ENCODE measurements around the gene RHOD. TPM values are rescaled to one million over a fixed set of nuclear protein-coding genes. Genes with fewer than 3 reads are reported as not detected.

RHOD gene
- total RNA-seq, 2 experiments from 2014 or later: 0.52 to 0.79 TPM

DNA sequence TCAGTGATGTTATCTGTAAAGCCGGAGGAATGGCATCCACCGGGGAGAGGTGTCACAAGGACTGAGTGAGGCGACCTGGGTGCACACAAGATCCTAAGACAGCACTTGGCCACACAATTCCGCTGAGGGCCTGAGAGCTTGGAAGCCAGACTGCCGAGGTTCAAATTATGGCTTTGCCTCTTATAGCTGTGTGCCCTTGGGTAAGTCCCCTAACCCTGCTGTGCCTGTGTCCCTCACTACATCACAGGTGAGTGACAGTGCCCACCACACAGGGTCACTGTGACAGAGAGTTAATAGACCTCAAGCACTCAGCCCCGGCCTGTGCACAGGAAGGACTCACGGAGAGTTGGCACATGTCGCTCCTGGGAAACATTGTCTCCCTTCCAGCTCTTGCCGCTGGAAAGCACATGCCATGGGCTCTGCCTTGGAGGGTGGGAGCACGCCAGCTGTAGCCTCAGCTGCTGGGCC is 592 bp downstream of the RHOD start:
- DNase-seq (no peak), ATAC-seq (no peak)
- Mint-ChIP-seq H3K9me3 (ENCODE audit: low read depth) (no peaks in the 10 kb centered on the region), H3K36me3 (no peaks in the 10 kb centered on the region), H3K27ac (no peak overlapping the region), H3K27me3 (peaks cover 6% of the 10 kb centered on the region), H3K4me3 (no peak overlapping the region), H3K4me1 (peaks cover 10% of the 10 kb centered on the region)
- CTCF ChIA-PET: interaction anchor here (0.7 to 1.4 kb wide), 2 partner anchors 49 to 110 kb away, joined by 3 to 4 read pairs; no protein-coding TSS in a partner anchor

DNA sequence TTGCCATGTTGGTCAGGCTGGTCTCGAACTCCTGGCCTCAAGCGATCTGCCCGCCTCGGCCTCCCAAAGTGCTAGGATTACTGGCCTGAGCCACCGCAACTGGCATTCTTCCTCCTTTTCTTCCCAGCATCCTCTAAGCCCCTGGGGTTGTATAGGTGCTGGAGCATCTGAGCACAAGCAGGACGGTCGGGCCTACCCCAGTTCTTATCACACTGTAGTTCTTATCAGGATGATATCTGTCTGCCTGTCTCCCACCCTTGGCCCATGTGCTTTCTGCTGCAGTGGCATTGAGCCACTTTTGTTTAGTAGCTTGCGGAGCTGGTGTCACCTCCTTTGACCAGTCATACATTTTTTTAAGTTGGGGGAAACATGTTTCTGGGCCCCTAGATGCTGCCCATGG is 1.9 kb downstream of the RHOD start:
- DNase-seq (no peak), ATAC-seq (no peak)
- Mint-ChIP-seq H3K4me1 (peaks cover 10% of the 10 kb centered on the region), H3K4me3 (no peak overlapping the region), H3K36me3 (no peaks in the 10 kb centered on the region), H3K9me3 (ENCODE audit: low read depth) (no peaks in the 10 kb centered on the region), H3K27me3 (peaks cover 6% of the 10 kb centered on the region), H3K27ac (no peak overlapping the region)
- CTCF ChIA-PET: interaction anchor here (0.9 kb wide), 1 partner anchor 14 kb away, joined by 3 read pairs; no protein-coding TSS in a partner anchor

DNA sequence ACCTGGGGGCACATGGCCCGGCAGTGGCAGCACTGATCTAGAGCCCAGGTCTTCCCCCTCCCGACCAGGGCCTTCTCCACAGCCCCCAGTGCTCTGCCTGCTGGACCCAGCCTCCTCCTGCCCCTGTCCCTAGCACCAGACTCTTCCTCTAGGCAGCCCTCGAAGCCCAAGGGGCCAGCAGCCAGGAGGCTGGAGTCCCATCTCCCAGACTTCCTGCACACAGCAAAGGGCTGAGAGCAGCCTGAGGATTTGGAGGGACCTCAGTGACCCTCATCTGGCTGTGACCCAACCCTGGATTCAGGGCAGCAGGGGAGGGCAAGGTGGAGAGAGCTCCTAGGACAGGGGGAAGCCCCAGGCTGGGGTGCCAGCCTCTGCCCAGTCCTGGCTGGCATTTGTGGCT is 3.0 kb downstream of the RHOD start:
- Mint-ChIP-seq H3K4me1 (peaks cover 10% of the 10 kb centered on the region), H3K27me3 (peaks cover 6% of the 10 kb centered on the region), H3K9me3 (ENCODE audit: low read depth) (no peaks in the 10 kb centered on the region), H3K36me3 (no peaks in the 10 kb centered on the region), H3K27ac (no peak overlapping the region), H3K4me3 (no peak overlapping the region)
- ATAC-seq (no peak), DNase-seq (no peak)
- CTCF ChIA-PET: no interaction called here

GRCh38 chr11:67060111-67060522 is 3.5 kb downstream of the RHOD start:
- H3K4me1 Mint-ChIP-seq: peaks cover 10% of the 10 kb centered on the region
- H3K4me3 Mint-ChIP-seq: no peak overlapping the region
- DNase-seq (no peak), ATAC-seq (no peak)
- H3K9me3 Mint-ChIP-seq (ENCODE audit: low read depth): no peaks in the 10 kb centered on the region
- H3K36me3 Mint-ChIP-seq: no peaks in the 10 kb centered on the region
- H3K27ac Mint-ChIP-seq: no peak overlapping the region
- H3K27me3 Mint-ChIP-seq: peaks cover 6% of the 10 kb centered on the region
- CTCF ChIA-PET: no interaction called here

DNA sequence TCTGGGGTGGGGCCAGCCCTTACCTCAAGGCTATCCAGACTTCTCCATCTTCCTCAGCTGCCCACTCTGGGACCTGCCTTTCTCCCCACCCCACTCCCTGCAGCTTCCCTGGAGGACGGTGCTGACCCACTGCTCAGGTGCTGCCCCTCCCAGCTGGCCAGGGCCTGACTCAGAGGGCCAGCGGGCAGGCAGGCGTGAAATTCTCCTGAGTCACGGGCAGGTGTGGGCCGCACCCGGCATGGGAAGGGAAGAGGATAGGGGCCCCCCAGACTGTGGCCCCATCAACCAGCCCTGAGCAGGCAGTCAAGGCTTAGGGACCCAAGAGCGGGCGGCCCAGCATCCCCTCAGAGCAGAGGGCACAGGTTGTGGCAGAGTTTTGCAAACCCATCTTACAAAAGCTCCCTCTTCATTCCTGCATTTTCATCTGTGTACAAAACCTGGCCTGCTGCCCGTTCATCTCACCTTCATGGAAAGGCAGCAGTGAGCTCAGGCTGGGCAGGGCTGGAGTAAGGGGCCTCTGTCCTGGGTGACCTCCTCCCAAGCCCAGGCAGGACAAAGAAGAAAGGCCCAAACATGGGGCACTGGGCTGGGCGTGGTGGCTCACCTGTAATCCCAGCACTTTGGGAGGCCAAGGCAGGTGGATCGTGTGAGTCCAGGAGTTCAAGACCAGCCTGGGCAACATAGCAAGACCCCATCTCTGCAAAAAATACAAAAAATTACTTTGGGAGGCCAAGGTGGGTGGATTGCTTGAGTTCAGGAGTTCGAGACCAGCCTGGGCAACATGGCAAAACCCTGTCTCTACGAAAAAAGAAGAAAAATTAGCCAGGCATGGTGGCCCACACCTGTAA is 6.1 kb downstream of the RHOD start:
- no peak overlapping the region for H3K27ac Mint-ChIP-seq
- no peaks in the 10 kb centered on the region for H3K27me3 Mint-ChIP-seq
- CTCF ChIA-PET: interaction anchor here (0.9 kb wide), 1 partner anchor 9 kb away, joined by 3 read pairs; no protein-coding TSS in a partner anchor
- H3K36me3 Mint-ChIP-seq: no peaks in the 10 kb centered on the region
- H3K4me1 Mint-ChIP-seq: no peaks in the 10 kb centered on the region
- no peak for ATAC-seq
- H3K9me3 Mint-ChIP-seq (ENCODE audit: low read depth): no peaks in the 10 kb centered on the region
- no peak overlapping the region for H3K4me3 Mint-ChIP-seq
- DNase-seq: no peak

DNA sequence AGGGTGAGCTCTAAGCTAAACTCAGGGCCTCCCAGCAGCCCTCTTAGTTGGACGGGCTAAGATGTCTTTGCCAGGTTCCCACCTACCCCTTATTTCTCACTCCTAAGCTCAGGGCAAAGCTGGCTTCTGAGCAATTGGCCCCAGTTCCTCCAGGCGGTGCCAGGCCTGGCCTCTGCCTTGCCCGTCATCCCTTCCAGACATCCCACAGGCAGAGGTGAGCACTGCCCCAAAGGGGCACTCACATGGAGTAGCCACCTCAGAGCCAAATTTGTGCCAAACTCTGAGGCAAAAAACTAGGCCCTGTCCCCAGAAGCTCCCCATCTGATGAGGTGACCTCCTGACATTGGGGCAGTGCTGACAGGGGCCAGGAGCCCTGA is 9.7 kb downstream of the RHOD start:
- CTCF ChIA-PET: interaction anchor here (0.9 kb wide), 1 partner anchor 13 kb away, joined by 3 read pairs; no protein-coding TSS in a partner anchor
- ATAC-seq: no peak
- no peaks in the 10 kb centered on the region for H3K27me3 Mint-ChIP-seq

DNA sequence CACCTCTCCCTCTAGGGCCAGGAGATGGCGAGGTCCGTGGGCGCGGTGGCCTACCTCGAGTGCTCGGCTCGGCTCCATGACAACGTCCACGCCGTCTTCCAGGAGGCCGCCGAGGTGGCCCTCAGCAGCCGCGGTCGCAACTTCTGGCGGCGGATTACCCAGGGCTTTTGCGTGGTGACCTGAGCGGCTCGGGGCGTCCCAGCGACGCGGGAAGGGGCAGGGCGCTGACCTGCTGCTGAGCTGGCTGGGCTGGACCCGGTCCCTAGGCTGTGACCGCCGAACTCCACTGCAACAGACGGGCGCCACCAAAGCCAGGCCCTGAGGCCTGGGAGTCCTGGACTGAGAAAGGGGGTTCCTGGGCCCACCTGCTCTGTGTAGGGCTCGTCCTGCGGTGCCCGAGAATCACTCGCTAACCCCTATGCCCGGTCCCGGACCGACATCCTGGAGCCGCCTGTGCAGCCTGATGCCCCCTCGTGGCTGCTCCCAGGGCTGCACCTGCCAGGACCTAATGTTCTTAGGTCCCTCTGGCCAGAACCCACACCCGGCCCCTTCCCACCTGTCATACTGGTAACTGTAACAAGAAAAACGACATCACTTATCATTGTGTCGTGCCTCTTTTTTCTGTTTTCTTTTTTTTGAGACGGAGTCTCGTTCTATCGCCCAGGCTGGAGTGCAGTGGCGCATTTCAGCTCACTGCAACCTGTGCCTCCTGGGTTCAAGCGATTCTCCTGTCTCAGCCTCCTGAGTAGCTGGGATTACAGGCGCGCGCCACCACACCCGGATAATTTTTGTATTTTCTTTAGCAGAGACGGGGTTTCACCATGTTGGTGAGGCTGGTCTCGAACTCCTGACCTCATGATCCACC is 15.0 kb downstream of the RHOD start:
- Mint-ChIP-seq H3K4me1 (no peaks in the 10 kb centered on the region), H3K4me3 (no peak overlapping the region), H3K27me3 (no peaks in the 10 kb centered on the region), H3K36me3 (no peaks in the 10 kb centered on the region), H3K9me3 (ENCODE audit: low read depth) (no peaks in the 10 kb centered on the region), H3K27ac (no peak overlapping the region)
- CTCF ChIA-PET: interaction anchor here (1.1 to 4.5 kb wide), 13 partner anchors 11 to 700 kb away, joined by 3 to 41 read pairs (median 3); partner anchors contain the start of gene SLC29A2
- DNase-seq (peak; percentile 85), ATAC-seq (peak; percentile 95)

More for the DNA sequence above, 9.7 kb downstream of the RHOD start:
- Mint-ChIP-seq H3K27ac (no peak overlapping the region), H3K4me1 (no peaks in the 10 kb centered on the region), H3K36me3 (no peaks in the 10 kb centered on the region), H3K4me3 (no peak overlapping the region), H3K9me3 (ENCODE audit: low read depth) (no peaks in the 10 kb centered on the region)
- no peak for DNase-seq

GRCh38 chr11:67072295-67072694 is 15.6 kb downstream of the RHOD start:
- CTCF ChIA-PET: interaction anchor here (0.7 to 4.5 kb wide), 14 partner anchors 10 to 700 kb away, joined by 3 to 41 read pairs (median 3); partner anchors contain the start of gene SLC29A2
- ATAC-seq: no peak
- no peak for DNase-seq
- Mint-ChIP-seq H3K4me1 (no peaks in the 10 kb centered on the region), H3K27ac (no peak overlapping the region), H3K9me3 (ENCODE audit: low read depth) (no peaks in the 10 kb centered on the region), H3K27me3 (no peaks in the 10 kb centered on the region), H3K36me3 (no peaks in the 10 kb centered on the region), H3K4me3 (no peak overlapping the region)

GRCh38 chr11:67073908-67074307 is 17.3 kb downstream of the RHOD start:
- Mint-ChIP-seq H3K9me3 (ENCODE audit: low read depth) (no peaks in the 10 kb centered on the region), H3K36me3 (no peaks in the 10 kb centered on the region), H3K27me3 (no peaks in the 10 kb centered on the region), H3K4me1 (peaks cover 5% of the 10 kb centered on the region), H3K4me3 (no peak overlapping the region), H3K27ac (no peak overlapping the region)
- ATAC-seq: no peak
- CTCF ChIA-PET: interaction anchor here (1.2 to 4.5 kb wide), 3 partner anchors 9 to 182 kb away, joined by 3 to 41 read pairs (median 18); no protein-coding TSS in a partner anchor
- DNase-seq: no peak

GRCh38 chr11:67076202-67076601 is 19.6 kb downstream of the RHOD start:
- Mint-ChIP-seq H3K36me3 (no peaks in the 10 kb centered on the region), H3K27me3 (no peaks in the 10 kb centered on the region), H3K4me1 (peaks cover 10% of the 10 kb centered on the region), H3K4me3 (no peak overlapping the region), H3K9me3 (ENCODE audit: low read depth) (no peaks in the 10 kb centered on the region), H3K27ac (no peak overlapping the region)
- ATAC-seq: no peak
- DNase-seq: no peak
- CTCF ChIA-PET: interaction anchor here (1.6 kb wide), 2 partner anchors 22 to 24 kb away, joined by 5 read pairs; no protein-coding TSS in a partner anchor

- DNase-seq: no peak
- Mint-ChIP-seq H3K4me1 (peaks cover 21% of the 10 kb centered on the region), H3K27me3 (no peaks in the 10 kb centered on the region), H3K36me3 (no peaks in the 10 kb centered on the region), H3K27ac (no peak overlapping the region), H3K4me3 (no peak overlapping the region), H3K9me3 (ENCODE audit: low read depth) (no peaks in the 10 kb centered on the region)
- CTCF ChIA-PET: no interaction called here
- no peak for ATAC-seq
Measured at GRCh38 chr11:67079065-67079705, 22.5 kb downstream of the RHOD start.

DNA sequence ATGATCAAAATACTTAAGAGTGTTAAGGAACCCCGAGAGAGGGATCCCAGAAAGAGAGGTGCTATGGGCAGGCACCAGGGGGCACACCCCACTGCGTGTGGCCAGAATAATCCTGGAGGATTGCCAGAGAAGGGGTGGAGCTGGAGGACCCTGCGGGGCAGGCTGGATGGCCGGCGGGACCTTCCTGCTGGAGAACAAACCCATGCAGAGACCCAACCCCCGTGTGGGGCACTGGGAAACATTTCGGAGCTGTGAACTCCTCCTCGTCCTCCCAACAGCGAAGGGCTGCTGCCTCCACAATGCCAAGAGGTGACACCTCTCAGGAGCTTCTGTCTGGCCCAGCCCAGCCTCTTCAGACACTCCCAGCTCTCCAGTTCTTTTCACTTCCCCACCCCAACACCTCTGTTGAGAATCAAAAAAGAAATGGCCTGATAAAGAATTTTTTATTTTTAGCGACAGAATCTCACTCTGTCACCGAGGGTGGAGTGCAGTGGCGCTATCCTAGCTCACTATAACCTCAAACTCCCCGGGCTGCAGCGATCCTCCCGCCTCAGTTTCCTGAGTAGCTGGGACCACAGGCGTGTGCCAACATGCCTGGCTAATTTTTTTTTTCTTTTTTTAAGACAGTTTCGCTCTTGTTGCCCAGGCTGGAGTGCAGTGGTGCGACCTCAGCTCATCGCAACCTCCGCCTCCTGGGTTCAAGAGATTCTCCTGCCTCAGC is 25.6 kb downstream of the RHOD start:
- H3K4me1 Mint-ChIP-seq: peaks cover 21% of the 10 kb centered on the region
- no peak for ATAC-seq
- no peaks in the 10 kb centered on the region for H3K36me3 Mint-ChIP-seq
- no peaks in the 10 kb centered on the region for H3K27me3 Mint-ChIP-seq
- H3K4me3 Mint-ChIP-seq: no peak overlapping the region
- no peaks in the 10 kb centered on the region for H3K9me3 Mint-ChIP-seq (ENCODE audit: low read depth)
- DNase-seq: no peak
- CTCF ChIA-PET: interaction anchor here (0.7 to 3.5 kb wide), 15 partner anchors 9 to 301 kb away, joined by 3 to 18 read pairs (median 4); no protein-coding TSS in a partner anchor
- no peak overlapping the region for H3K27ac Mint-ChIP-seq
